GM23338 (cell line): ENCODE measurements around the gene KRTAP19-2. TPM values are rescaled to one million over a fixed set of nuclear protein-coding genes. Genes with fewer than 3 reads are reported as not detected.

Experiments used
- ATAC-seq: fragments of 200-7000 bp; cut with Tn5 transposase; 3 replicates; pipeline ENCODE4 v1.9.1; 2020
- DNase-seq: peaks from one replicate; pipeline ENCODE4 v3.0.0-alpha.2; 2015; ENCODE audit warnings: low spot score
- H2AFZ ChIP-seq: fragments of 200-600 bp; sonication (generic); 2 replicates; pipeline ENCODE4 v1.8.0; 2016; ENCODE audit warnings: antibody characterized with exemption, mild to moderate bottlenecking, moderate library complexity
- H3F3A ChIP-seq: fragments of 200-600 bp; sonication (generic); replicated peaks from 2 replicates; pipeline ENCODE4 v1.8.0; 2017; ENCODE audit warnings: antibody characterized with exemption, mixed run types, low read depth
- H3K27ac ChIP-seq: fragments of 200-600 bp; sonication (generic); 2 replicates; pipeline ENCODE4 v1.6.1; 2016; ENCODE audit warnings: low read depth
- H3K27me3 ChIP-seq: fragments of 200-600 bp; sonication (generic); 2 replicates; pipeline ENCODE4 v1.8.0; 2016; ENCODE audit warnings: mild to moderate bottlenecking, mixed run types, moderate library complexity; ENCODE audit not compliant: insufficient read depth
- H3K36me3 ChIP-seq: fragments of 200-600 bp; sonication (generic); 2 replicates; pipeline ENCODE4 v1.8.0; 2016; ENCODE audit warnings: mild to moderate bottlenecking; ENCODE audit not compliant: insufficient read depth
- H3K4me1 ChIP-seq: fragments of 200-600 bp; sonication (generic); 2 replicates; pipeline ENCODE4 v1.8.0; 2016; ENCODE audit warnings: mild to moderate bottlenecking, moderate library complexity; ENCODE audit not compliant: insufficient read depth
- H3K4me2 ChIP-seq: fragments of 200-600 bp; sonication (generic); 2 replicates; pipeline ENCODE4 v1.7.1; 2017; ENCODE audit warnings: mixed run types
- H3K4me3 ChIP-seq: fragments of 200-600 bp; sonication (generic); 2 replicates; pipeline ENCODE4 v1.6.1; 2016; ENCODE audit warnings: mixed run types
- H3K79me2 ChIP-seq: fragments of 200-600 bp; sonication (generic); replicated peaks from 2 replicates; pipeline ENCODE4 v1.8.0; 2017; ENCODE audit warnings: mild to moderate bottlenecking; ENCODE audit not compliant: insufficient read depth
- H3K9me2 ChIP-seq: fragments of 200-600 bp; sonication (generic); 2 replicates; pipeline ENCODE4 v1.8.0; 2017; ENCODE audit not compliant: insufficient read depth
- H4K20me1 ChIP-seq: fragments of 200-600 bp; sonication (generic); replicated peaks from 2 replicates; pipeline ENCODE4 v1.8.0; 2017; ENCODE audit warnings: mild to moderate bottlenecking; ENCODE audit not compliant: insufficient read depth
- H3K27ac Mint-ChIP-seq: 2 replicates; pipeline ENCODE4 v1.8.0; 2020; ENCODE audit warnings: inconsistent platforms, mild to moderate bottlenecking, moderate library complexity, mixed read lengths
- H3K27me3 Mint-ChIP-seq: 3 replicates; pipeline ENCODE4 v1.8.0; 2022; ENCODE audit warnings: low read depth, mild to moderate bottlenecking, moderate library complexity, mixed read lengths, inconsistent platforms; ENCODE audit not compliant: insufficient read depth, poor library complexity
- H3K36me3 Mint-ChIP-seq: 3 replicates; pipeline ENCODE4 v1.8.0; 2021; ENCODE audit warnings: low read depth, mild to moderate bottlenecking, inconsistent platforms, moderate library complexity, mixed read lengths
- H3K4me1 Mint-ChIP-seq: 3 replicates; pipeline ENCODE4 v1.8.0; 2020; ENCODE audit warnings: mild to moderate bottlenecking, inconsistent platforms, mixed read lengths
- H3K4me3 Mint-ChIP-seq: 3 replicates; pipeline ENCODE4 v1.8.0; 2021; ENCODE audit warnings: moderate library complexity, mild to moderate bottlenecking, inconsistent platforms, mixed read lengths
- H3K9me3 Mint-ChIP-seq: 3 replicates; pipeline ENCODE4 v1.8.0; 2020; ENCODE audit warnings: moderate library complexity, mild to moderate bottlenecking, inconsistent platforms, mixed read lengths
- CREB1 ChIP-seq: fragments of 250-450 bp; sonication (Bioruptor Pico); IDR thresholded peaks from 2 replicates; pipeline ENCODE4 v1.5.0; 2020; ENCODE audit warnings: low read depth, mild to moderate bottlenecking, moderate library complexity
- POLR2AphosphoS5 ChIP-seq: IDR thresholded peaks from 2 replicates; pipeline ENCODE4 v1.6.1; 2016; ENCODE audit warnings: antibody characterized with exemption, low read depth
- STAT1 ChIP-seq: IDR thresholded peaks from one replicate; pipeline ENCODE4 v1.6.1; 2016; ENCODE audit warnings: antibody characterized with exemption; ENCODE audit not compliant: unreplicated experiment
- ZNF114 ChIP-seq: fragments of 250-450 bp; sonication (Bioruptor Pico); IDR thresholded peaks from 2 replicates; pipeline ENCODE4 v1.5.0; 2020; ENCODE audit warnings: mild to moderate bottlenecking, moderate library complexity
- polyA plus RNA-seq: library from polyadenylated mRNA; unstranded; fragments of >200 nt; fragmentation: Nextera tagmentation; extraction: Ambion mirVana; gene quantifications from 2 replicates; pipeline ENCODE4 v1.2.1, GENCODE V29; 2016
- total RNA-seq: library from RNA; depleted of rRNA; stranded (reverse); fragments of >200 nt; shearing (Covaris generic); gene quantifications from 2 replicates; pipeline ENCODE4 v1.2.3, GENCODE V29; 2014
- TF ChIP-seq, protein P1 (sequence below): IDR thresholded peaks from one replicate; pipeline ENCODE4 v1.6.1; 2018; ENCODE audit warnings: antibody characterized with exemption; ENCODE audit not compliant: unreplicated experiment
- TF ChIP-seq, protein P2 (sequence below): IDR thresholded peaks from 2 replicates; pipeline ENCODE4 v1.6.1; 2016; ENCODE audit warnings: antibody characterized with exemption

KRTAP19-2 gene
- total and polyA plus RNA-seq, 2 experiments from 2014 or later, result not detected

DNA sequence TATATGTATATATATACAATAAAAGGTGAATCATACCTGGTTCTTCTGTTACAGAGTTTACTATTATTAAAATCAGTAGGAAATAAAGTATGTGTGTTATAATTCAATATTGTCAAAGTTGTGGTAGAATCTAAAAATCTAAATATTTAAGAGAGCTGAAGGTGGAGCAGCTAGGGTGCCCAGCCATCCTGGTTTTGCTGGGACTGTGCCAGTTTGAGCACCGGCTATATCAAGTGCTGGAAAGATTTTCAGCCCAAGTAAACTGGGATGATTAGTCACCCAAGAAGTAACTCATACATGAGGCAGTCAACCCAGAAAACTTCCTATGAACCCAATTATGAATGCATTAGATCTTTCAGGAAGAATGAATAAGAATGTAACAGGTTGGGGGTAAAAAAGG is 31.6 kb upstream of the KRTAP19-2 start:
- H3K27ac ChIP-seq, result no peak overlapping the region
- H2AFZ ChIP-seq, result no peak overlapping the region
- DNase-seq (no peak), ATAC-seq (no peak)
- TF ChIP-seq ZNF114 (CRISPR knock-in tag), result no peak
- TF ChIP-seq STAT1, result no peak
- TF ChIP-seq, protein P1, sequence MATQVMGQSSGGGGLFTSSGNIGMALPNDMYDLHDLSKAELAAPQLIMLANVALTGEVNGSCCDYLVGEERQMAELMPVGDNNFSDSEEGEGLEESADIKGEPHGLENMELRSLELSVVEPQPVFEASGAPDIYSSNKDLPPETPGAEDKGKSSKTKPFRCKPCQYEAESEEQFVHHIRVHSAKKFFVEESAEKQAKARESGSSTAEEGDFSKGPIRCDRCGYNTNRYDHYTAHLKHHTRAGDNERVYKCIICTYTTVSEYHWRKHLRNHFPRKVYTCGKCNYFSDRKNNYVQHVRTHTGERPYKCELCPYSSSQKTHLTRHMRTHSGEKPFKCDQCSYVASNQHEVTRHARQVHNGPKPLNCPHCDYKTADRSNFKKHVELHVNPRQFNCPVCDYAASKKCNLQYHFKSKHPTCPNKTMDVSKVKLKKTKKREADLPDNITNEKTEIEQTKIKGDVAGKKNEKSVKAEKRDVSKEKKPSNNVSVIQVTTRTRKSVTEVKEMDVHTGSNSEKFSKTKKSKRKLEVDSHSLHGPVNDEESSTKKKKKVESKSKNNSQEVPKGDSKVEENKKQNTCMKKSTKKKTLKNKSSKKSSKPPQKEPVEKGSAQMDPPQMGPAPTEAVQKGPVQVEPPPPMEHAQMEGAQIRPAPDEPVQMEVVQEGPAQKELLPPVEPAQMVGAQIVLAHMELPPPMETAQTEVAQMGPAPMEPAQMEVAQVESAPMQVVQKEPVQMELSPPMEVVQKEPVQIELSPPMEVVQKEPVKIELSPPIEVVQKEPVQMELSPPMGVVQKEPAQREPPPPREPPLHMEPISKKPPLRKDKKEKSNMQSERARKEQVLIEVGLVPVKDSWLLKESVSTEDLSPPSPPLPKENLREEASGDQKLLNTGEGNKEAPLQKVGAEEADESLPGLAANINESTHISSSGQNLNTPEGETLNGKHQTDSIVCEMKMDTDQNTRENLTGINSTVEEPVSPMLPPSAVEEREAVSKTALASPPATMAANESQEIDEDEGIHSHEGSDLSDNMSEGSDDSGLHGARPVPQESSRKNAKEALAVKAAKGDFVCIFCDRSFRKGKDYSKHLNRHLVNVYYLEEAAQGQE, result no peak
- no peak for TF ChIP-seq POLR2AphosphoS5
- no peak for TF ChIP-seq CREB1 (CRISPR knock-in tag)
- TF ChIP-seq, protein P2, sequence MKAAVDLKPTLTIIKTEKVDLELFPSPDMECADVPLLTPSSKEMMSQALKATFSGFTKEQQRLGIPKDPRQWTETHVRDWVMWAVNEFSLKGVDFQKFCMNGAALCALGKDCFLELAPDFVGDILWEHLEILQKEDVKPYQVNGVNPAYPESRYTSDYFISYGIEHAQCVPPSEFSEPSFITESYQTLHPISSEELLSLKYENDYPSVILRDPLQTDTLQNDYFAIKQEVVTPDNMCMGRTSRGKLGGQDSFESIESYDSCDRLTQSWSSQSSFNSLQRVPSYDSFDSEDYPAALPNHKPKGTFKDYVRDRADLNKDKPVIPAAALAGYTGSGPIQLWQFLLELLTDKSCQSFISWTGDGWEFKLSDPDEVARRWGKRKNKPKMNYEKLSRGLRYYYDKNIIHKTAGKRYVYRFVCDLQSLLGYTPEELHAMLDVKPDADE, result no peak
- no peaks in the 10 kb centered on the region for H3F3A ChIP-seq
- H3K9me2 ChIP-seq, result peaks cover 5% of the 10 kb centered on the region; the same call in 1 of the 2 replicates
- H3K4me3 Mint-ChIP-seq, result no peak overlapping the region
- H3K9me3 Mint-ChIP-seq, result no peaks in the 10 kb centered on the region; the same call in 1 of the 3 replicates
- peaks cover 6% of the 10 kb centered on the region; the same call in 2 of the 3 replicates for H3K4me1 Mint-ChIP-seq
- peaks cover 3% of the 10 kb centered on the region; the same call in 1 of the 3 replicates for H3K36me3 Mint-ChIP-seq
- H3K4me2 ChIP-seq, result no peak overlapping the region
- no peaks in the 10 kb centered on the region for H4K20me1 ChIP-seq
- H3K36me3 ChIP-seq, result no peaks in the 10 kb centered on the region
- no peak overlapping the region for H3K4me3 ChIP-seq
- no peaks in the 10 kb centered on the region for H3K4me1 ChIP-seq
- no peak overlapping the region for H3K27ac Mint-ChIP-seq
- H3K79me2 ChIP-seq, result no peaks in the 10 kb centered on the region
- peaks cover 4% of the 10 kb centered on the region for H3K27me3 Mint-ChIP-seq
- no peaks in the 10 kb centered on the region for H3K27me3 ChIP-seq

DNA sequence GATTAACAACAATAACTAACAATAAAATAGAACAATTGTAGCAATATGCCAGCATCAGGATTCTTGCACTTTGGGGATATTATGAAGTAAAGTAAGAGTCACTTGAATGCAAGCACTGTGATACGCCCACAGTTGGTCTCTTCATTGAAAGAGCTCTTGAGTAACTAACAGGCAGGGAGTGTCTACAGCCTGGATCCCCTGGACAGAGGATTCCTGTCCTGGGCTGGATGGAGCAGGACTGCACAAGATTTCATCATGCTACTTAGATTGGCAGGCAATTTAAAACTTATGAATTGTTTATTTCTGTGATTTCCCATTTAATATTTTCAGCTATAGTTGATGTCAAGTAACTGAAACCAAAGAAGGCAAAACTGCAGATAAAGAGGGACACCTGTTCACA is 28.4 kb upstream of the KRTAP19-2 start:
- no peaks in the 10 kb centered on the region for H3K4me1 ChIP-seq
- Mint-ChIP-seq H3K27me3 (peaks cover 2% of the 10 kb centered on the region), H3K9me3 (no peaks in the 10 kb centered on the region; the same call in 2 of the 3 replicates), H3K4me1 (peaks cover 6% of the 10 kb centered on the region; the same call in 2 of the 3 replicates), H3K4me3 (no peak overlapping the region), H3K27ac (peak overlapping the region; percentile 3; the same call in 1 of the 2 replicates), H3K36me3 (peaks cover 3% of the 10 kb centered on the region; the same call in 1 of the 3 replicates)
- no peak overlapping the region for H3K27ac ChIP-seq
- no peaks in the 10 kb centered on the region for H3K27me3 ChIP-seq
- no peaks in the 10 kb centered on the region for H3F3A ChIP-seq
- ATAC-seq (no peak), DNase-seq (no peak)
- no peak overlapping the region for H2AFZ ChIP-seq
- no peaks in the 10 kb centered on the region for H4K20me1 ChIP-seq
- TF ChIP-seq STAT1, result no peak
- no peak for TF ChIP-seq POLR2AphosphoS5
- peaks cover 5% of the 10 kb centered on the region; the same call in 1 of the 2 replicates for H3K9me2 ChIP-seq
- H3K79me2 ChIP-seq, result no peaks in the 10 kb centered on the region
- H3K36me3 ChIP-seq, result no peaks in the 10 kb centered on the region
- H3K4me2 ChIP-seq, result no peak overlapping the region
- no peak overlapping the region for H3K4me3 ChIP-seq
